ENCODE results near the gene PARP12.
A peak's percentile ranks its signal among the peaks of the same experiment; 100 is the strongest.

PARP12 gene

DNA sequence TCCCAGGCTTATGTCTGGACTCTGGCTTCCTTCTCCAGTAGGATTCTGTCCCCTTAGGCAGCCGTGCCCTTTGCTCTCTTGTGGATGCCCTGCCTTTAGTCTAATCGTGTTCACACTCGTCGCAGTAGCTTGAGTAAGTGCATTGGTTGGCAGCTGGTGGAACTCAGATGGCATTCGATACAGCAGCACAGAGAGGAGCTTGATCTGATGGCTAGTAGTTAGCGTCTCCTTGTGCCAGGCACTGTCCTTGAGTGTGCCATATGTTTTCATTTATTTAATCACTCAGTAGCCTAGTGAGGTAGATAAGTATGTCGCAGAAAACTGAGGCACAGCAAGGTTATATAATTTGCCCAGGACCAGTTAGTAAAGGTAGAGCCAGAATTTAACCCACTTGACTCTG, 18.2 kb upstream of the PARP12 start:
- Histone ChIP-seq H3K9me3 (ENCODE audit: control insufficient read depth, insufficient read depth, low read length) (no peaks in the 10 kb centered on the region), H3K4me2 (ENCODE audit: low read length) (no peak overlapping the region), H3K27ac (ENCODE audit: low read depth, low read length) (no peak overlapping the region), H3F3A (ENCODE audit: control insufficient read depth, insufficient read depth) (peaks cover 2% of the 10 kb centered on the region; the same call in 1 of the 2 replicates), H3K4me3 (ENCODE audit: low read length) (no peak overlapping the region), H3K79me2 (ENCODE audit: control insufficient read depth, low read length) (no peaks in the 10 kb centered on the region), H3K9me2 (replicated peaks; ENCODE audit: control insufficient read depth, low read length) (no peaks in the 10 kb centered on the region), H3K27me3 (ENCODE audit: control insufficient read depth, low read length) (peaks cover 6% of the 10 kb centered on the region; the same call in 1 of the 2 replicates), H3K4me1 (ENCODE audit: control insufficient read depth, low read length) (peaks cover 7% of the 10 kb centered on the region), H4K20me1 (ENCODE audit: control insufficient read depth, insufficient read depth, low read depth, low read length) (0 out of 2 replicates have a peak, but pooled peaks cover 3% of the 10 kb centered on the region), H3K36me3 (ENCODE audit: control insufficient read depth, low read length) (no peaks in the 10 kb centered on the region)
- no peak for TF ChIP-seq EZH2phosphoT487 (IDR thresholded peaks at IDR 0.05; ENCODE audit: borderline replicate concordance, low read length)
- TF ChIP-seq, protein P1, sequence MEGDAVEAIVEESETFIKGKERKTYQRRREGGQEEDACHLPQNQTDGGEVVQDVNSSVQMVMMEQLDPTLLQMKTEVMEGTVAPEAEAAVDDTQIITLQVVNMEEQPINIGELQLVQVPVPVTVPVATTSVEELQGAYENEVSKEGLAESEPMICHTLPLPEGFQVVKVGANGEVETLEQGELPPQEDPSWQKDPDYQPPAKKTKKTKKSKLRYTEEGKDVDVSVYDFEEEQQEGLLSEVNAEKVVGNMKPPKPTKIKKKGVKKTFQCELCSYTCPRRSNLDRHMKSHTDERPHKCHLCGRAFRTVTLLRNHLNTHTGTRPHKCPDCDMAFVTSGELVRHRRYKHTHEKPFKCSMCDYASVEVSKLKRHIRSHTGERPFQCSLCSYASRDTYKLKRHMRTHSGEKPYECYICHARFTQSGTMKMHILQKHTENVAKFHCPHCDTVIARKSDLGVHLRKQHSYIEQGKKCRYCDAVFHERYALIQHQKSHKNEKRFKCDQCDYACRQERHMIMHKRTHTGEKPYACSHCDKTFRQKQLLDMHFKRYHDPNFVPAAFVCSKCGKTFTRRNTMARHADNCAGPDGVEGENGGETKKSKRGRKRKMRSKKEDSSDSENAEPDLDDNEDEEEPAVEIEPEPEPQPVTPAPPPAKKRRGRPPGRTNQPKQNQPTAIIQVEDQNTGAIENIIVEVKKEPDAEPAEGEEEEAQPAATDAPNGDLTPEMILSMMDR (IDR thresholded peaks at IDR 0.05; ENCODE audit: low read depth, low read length, poor library complexity, severe bottlenecking), result no peak

DNA sequence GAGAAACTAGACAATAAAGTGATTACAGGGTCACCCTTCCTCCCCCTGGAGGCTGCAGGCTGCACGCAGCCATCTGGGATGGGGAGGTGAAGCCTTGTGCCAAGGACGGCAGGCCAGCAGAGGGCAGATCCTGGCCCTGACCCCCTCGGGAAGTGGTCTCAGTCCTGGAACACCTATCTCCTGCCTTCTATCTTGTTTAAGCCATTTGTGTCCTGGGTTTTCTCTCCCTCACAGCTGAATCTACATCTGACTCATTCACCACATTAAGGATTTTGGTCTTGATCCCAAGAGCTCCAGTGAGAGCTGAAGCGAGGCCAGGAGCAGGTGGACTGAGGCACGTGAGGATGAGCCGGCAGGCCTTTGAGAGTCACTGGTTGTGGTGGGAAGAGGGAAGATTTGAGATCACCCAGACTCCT, 16.4 kb upstream of the PARP12 start:
- H3K4me1 ChIP-seq (ENCODE audit: control insufficient read depth, low read length), result no peaks in the 10 kb centered on the region
- TF ChIP-seq, protein P1 (IDR thresholded peaks at IDR 0.05; ENCODE audit: low read depth, low read length, poor library complexity, severe bottlenecking), result peak; percentile 47
- no peak for TF ChIP-seq EZH2phosphoT487 (IDR thresholded peaks at IDR 0.05; ENCODE audit: borderline replicate concordance, low read length)

DNA sequence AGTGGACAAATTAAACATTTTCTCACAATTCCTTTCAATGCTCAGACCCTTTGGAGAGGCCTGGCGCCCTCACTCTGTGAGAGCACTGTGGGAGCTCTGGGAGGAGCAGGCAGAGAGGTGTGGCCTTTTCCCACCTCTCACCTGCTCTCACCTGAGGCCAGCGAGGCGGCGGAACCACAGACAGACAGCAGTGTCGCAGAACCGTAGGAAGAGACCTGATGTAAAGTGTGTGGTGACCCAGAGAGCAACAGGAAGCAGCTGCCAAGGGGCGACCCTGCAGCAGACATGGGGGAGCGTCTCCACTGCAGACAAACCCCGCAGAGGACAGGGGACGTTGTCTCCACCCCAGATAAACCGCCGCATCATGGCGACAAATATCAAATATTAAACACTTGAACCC, 15.6 kb upstream of the PARP12 start:
- H3K4me1 ChIP-seq (ENCODE audit: control insufficient read depth, low read length), result no peaks in the 10 kb centered on the region
- peaks cover 9% of the 10 kb centered on the region; the same call in 1 of the 2 replicates for H3K27me3 ChIP-seq (ENCODE audit: control insufficient read depth, low read length)
- TF ChIP-seq, protein P1 (IDR thresholded peaks at IDR 0.05; ENCODE audit: low read depth, low read length, poor library complexity, severe bottlenecking), result no peak
- no peak for TF ChIP-seq EZH2phosphoT487 (IDR thresholded peaks at IDR 0.05; ENCODE audit: borderline replicate concordance, low read length)

More for the DNA sequence above, 16.4 kb upstream of the PARP12 start:
- Histone ChIP-seq H3K4me3 (ENCODE audit: low read length) (no peak overlapping the region), H3K27ac (ENCODE audit: low read depth, low read length) (no peak overlapping the region), H3K9me2 (replicated peaks; ENCODE audit: control insufficient read depth, low read length) (no peaks in the 10 kb centered on the region), H3K27me3 (ENCODE audit: control insufficient read depth, low read length) (peaks cover 9% of the 10 kb centered on the region; the same call in 1 of the 2 replicates), H3K36me3 (ENCODE audit: control insufficient read depth, low read length) (no peaks in the 10 kb centered on the region), H3F3A (ENCODE audit: control insufficient read depth, insufficient read depth) (no peaks in the 10 kb centered on the region), H3K79me2 (ENCODE audit: control insufficient read depth, low read length) (no peaks in the 10 kb centered on the region), H4K20me1 (ENCODE audit: control insufficient read depth, insufficient read depth, low read depth, low read length) (0 out of 2 replicates have a peak, but pooled peaks cover 3% of the 10 kb centered on the region), H3K9me3 (ENCODE audit: control insufficient read depth, insufficient read depth, low read length) (no peaks in the 10 kb centered on the region), H3K4me2 (ENCODE audit: low read length) (no peak overlapping the region)

More for the DNA sequence above, 15.6 kb upstream of the PARP12 start:
- H3K9me3 ChIP-seq (ENCODE audit: control insufficient read depth, insufficient read depth, low read length), result no peaks in the 10 kb centered on the region
- H3K79me2 ChIP-seq (ENCODE audit: control insufficient read depth, low read length), result no peaks in the 10 kb centered on the region
- no peak overlapping the region for H3K27ac ChIP-seq (ENCODE audit: low read depth, low read length)
- H3K4me2 ChIP-seq (ENCODE audit: low read length), result no peak overlapping the region
- 0 out of 2 replicates have a peak, but pooled peaks cover under 1% of the 10 kb centered on the region for H4K20me1 ChIP-seq (ENCODE audit: control insufficient read depth, insufficient read depth, low read depth, low read length)
- no peaks in the 10 kb centered on the region for H3K36me3 ChIP-seq (ENCODE audit: control insufficient read depth, low read length)
- H3K4me3 ChIP-seq (ENCODE audit: low read length), result no peak overlapping the region
- no peaks in the 10 kb centered on the region for H3K9me2 ChIP-seq (replicated peaks; ENCODE audit: control insufficient read depth, low read length)
- no peaks in the 10 kb centered on the region for H3F3A ChIP-seq (ENCODE audit: control insufficient read depth, insufficient read depth)

Data from DOHH2 (cell line).